ENCODE measurements around the gene TOM1L2.

DNA sequence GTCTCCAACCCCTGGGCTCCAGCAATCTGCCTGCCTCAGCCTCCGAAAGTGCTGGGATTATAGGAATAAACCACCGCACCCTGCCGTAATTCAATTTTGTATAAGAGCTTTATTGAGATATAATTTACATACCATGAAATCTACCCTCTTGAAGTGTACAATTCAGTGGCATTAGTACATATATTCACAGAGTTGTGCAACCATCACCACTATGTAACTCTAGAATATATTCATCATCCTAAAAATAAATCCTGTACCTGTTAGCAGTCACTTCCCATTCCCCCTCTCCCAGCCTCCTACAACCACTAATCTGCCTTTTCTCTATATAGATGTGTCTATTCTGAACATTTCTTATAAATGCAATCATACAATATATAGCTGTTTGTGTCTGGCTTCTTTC lies 26.1 kb downstream of the TOM1L2 start:
- TF ChIP-seq, protein P1, sequence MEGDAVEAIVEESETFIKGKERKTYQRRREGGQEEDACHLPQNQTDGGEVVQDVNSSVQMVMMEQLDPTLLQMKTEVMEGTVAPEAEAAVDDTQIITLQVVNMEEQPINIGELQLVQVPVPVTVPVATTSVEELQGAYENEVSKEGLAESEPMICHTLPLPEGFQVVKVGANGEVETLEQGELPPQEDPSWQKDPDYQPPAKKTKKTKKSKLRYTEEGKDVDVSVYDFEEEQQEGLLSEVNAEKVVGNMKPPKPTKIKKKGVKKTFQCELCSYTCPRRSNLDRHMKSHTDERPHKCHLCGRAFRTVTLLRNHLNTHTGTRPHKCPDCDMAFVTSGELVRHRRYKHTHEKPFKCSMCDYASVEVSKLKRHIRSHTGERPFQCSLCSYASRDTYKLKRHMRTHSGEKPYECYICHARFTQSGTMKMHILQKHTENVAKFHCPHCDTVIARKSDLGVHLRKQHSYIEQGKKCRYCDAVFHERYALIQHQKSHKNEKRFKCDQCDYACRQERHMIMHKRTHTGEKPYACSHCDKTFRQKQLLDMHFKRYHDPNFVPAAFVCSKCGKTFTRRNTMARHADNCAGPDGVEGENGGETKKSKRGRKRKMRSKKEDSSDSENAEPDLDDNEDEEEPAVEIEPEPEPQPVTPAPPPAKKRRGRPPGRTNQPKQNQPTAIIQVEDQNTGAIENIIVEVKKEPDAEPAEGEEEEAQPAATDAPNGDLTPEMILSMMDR (IDR thresholded peaks at IDR 0.05), result no peak
- TF ChIP-seq POLR2A (IDR thresholded peaks at IDR 0.05), result no peak
